Stimulated activated CD4-positive, alpha-beta T cell treated with anti-CD3 and anti-CD28 coated beads, Interleukin-4, amount 100 ng/mL, for 4 hours (primary cell): ENCODE data around the gene PRMT1.
A peak's percentile ranks its signal among the peaks of the same experiment; 100 is the strongest.
"Not testable (repeated sequence)": the region's sequence is repeated elsewhere in the genome, so short reads cannot be mapped to it uniquely, and the experiment has no call there.

ENCODE experiments used
- DNase-seq, 2 experiments: peaks; one replicate each; pipeline ENCODE4 v3.0.0-alpha.2; 2020

The PRMT1 gene

DNA sequence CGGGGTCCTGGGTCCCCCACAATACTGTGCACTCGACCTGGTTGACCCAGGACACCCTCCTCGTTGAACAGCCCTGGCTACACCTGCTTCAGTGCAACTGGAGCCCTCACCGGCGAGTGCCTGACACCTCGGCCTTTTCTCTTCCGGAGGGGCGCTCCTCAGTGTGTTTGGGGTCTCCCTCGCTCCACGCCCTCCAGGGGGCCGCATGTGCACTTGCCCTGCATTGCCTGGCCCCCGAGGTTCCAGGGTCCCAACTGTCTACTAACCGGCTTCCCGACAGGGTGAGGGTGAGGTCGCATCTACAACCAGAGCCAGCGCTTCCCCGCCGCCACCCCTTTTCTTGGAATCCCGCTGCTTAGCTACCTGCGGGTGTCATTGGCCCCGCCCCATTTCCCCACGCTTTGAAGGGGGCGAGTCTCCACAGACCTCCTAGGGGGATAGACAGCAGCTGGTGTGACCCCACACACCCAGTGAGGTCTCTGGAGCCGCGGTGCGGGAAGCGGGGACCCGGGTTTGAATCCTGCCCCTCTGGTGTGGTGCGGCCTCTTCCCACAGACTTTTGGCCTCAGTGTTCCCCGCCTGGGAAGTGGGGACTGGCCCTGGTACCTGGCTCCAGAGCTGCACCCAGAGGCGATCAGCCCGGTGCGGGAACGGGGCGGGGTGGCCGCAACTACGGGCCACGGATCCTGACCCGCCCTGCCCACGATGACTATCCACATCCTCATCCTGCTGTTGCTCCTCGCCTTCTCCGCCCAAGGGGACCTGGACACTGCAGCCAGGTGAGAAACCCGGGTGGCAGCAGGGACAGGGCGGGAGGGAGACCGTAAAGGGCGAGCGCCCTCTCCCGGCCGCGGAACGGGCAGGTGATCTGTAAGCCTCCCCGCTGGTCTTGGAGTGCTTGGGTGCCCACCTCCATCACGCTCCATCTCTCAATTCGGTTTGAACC lies 12.3 kb downstream of the PRMT1 start, which contains the start of gene ADM5:
ADM5 (plus strand) TSS at position 462 of the 946 bp plus-strand sequence; CDS start at position 706, 244 bp downstream.
- peak in 1 of 2 experiments; percentile 55 for DNase-seq

- no peak for DNase-seq
These were observed 13.1 kb downstream of the PRMT1 start for GRCh38 chr19:49690079-49690655.

- DNase-seq, result peak; percentile 52 to 55
These were observed 13.7 kb downstream of the PRMT1 start, which contains the start of gene CPT1C for GRCh38 chr19:49690656-49691242. CPT1C (plus strand) TSS chr19:49691116; CDS start chr19:49692253, 1,137 bp downstream.

- DNase-seq, result peak in 1 of 2 experiments; percentile 26
These were observed 14.4 kb downstream of the PRMT1 start for GRCh38 chr19:49691243-49692146.

DNA sequence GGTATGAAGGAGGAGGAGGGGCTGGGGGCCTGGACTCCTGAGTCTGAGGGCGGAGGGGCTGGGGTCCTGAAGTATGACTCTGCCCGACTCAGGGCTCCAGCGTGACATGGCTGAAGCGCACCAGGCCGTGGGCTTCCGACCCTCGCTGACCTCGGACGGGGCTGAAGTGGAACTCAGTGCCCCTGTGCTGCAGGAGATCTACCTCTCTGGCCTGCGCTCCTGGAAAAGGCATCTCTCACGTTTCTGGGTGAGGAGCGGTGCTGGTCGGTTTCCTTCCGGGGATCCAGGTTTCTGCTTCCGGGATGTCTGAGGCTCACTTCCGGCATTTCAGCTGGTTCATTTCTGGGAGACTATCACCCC lies 15.1 kb downstream of the PRMT1 start:
- no peak for DNase-seq

DNA sequence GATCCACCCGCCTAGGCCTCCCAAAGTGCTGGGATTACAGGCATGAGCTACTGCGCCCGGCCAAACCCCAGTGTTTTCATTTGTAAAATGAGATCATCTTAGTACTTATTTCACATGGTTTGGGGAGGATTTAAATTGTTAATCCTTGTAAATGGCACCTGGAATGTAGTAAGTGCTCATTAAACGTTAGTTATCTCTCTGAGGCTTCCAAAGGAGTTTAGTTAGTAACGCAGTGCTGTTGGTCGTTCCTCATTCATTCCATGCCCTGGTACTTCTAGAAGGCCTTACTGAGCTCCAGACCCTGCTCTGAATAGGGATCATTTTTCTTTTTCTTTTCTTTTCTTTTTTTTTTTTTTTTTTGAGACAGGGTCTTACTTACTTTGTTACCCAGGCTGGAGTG lies 19.0 kb downstream of the PRMT1 start:
- no peak for DNase-seq

DNA sequence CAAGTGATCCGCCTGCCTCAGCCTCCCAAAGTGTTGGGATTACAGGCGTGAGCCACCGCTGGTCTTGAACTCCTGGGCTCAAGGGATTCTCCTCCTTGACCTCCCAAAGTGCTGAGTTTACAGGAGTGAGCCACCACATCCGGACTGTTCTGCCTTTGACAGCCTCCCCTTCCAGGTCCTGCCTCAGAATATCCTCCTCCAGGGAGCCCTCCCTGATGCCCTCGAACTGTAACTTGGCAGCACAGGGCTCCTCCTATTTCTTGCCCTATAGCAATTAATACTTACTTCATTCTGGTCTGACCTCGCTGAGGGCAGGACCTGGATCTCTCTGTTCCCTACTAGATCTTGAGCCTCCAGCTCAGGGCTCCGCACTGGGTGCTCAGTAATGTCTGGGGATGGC lies 19.8 kb downstream of the PRMT1 start:
- DNase-seq, result no peak

GRCh38 chr19:49699364-49699763 lies 22.3 kb downstream of the PRMT1 start:
- DNase-seq, result no peak

DNA sequence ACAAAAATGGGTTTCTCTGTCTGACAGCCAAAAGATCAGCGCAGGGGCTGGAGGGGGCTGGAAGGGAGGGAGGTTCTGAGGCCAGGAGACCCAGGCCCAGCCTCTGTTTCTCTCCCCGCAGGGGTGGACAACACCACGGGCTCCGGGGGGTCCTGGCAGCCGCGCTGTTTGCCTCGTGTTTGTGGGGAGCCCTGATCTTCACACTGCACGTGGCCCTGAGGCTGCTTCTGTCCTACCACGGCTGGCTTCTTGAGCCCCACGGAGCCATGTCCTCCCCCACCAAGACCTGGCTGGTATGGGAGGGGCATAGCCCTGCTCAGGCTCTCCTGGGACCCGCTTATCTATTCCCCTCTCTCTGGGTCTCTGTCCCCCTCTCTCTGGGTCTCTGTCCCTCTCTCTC lies 23.5 kb downstream of the PRMT1 start:
- DNase-seq, result no peak

DNA sequence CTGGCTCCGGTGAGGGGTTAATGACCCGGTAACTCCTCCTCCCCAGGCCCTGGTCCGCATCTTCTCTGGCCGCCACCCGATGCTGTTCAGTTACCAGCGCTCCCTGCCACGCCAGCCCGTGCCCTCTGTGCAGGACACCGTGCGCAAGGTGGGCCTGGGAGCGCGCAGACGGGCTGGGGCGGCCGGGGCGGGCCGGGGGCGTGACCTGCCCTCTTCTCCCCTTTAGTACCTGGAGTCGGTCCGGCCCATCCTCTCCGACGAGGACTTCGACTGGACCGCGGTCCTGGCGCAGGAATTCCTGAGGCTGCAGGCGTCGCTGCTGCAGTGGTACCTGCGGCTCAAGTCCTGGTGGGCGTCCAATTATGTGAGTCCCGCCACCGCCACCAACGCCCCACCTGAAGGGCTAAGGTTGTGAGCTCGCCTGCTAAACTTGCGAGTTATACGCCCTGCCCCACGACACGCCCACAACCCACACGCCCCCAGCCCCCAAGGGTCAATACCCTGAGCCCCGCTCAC lies 24.3 kb downstream of the PRMT1 start:
- DNase-seq, result no peak

DNA sequence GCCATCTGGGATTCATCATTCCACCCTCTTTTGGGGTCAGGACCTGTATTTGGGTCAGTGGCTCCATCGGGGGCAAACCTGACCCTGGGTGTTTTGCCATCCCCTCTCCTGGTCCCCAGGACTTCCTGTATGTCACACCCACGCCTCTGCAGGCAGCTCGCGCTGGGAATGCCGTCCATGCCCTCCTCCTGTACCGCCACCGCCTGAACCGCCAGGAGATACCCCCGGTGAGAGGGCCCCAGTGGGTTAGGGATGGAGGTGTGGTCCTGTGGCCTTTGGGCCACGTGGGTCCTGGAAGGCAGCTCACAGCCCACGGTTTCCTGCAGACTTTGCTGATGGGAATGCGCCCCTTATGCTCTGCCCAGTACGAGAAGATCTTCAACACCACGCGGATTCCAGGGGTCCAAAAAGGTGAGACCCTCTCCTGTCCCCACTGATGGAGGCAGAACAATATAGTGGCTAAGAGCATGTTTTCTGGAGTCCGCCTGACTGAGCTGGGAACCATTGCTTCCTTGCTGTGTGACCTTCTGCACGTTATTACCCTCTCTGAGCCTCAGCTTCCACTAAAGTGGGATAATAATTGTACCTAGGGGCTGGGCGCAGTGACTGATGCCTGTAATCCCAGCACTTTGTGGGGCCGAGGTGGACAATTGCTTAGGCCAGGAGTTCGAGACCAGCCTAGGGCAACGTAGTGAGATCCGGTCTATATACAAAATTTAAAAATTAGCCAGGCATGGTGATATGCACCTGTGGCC lies 28.0 kb downstream of the PRMT1 start:
- DNase-seq, result no peak

DNA sequence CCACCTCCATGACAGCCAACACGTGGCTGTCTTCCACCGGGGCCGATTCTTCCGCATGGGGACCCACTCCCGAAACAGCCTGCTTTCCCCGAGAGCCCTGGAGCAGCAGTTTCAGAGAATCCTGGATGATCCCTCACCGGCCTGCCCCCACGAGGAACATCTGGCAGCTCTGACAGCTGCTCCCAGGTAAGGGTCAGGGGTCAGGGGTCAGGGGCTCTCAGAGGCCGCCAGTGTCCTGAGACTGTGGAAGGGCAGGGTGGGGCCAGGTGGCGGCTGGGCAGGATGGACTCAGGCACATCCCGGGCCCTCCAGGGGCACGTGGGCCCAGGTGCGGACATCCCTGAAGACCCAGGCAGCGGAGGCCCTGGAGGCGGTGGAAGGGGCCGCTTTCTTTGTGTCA lies 28.8 kb downstream of the PRMT1 start:
- DNase-seq, result no peak

DNA sequence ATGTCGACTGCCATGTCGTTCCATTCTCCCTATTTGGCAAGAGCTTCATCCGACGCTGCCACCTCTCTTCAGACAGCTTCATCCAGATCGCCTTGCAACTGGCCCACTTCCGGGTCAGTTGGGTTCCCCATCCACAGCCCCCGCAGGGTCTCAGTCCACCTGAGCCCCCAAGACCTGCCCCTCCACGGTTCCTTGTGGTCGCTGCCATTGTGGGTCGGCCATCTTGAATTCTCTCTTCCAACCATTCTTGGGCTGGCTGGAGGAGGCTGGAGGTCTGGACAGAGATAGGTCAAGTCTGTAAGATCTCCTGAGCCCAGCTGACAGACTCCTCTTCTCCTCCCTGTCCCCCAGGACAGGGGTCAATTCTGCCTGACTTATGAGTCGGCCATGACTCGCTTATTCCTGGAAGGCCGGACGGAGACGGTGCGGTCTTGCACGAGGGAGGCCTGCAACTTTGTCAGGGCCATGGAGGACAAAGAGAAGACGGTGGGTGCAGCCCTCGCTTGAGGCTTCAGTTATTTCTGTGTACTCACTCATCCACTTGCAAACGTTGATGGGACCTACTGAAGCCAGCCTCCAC lies 33.4 kb downstream of the PRMT1 start:
- no peak for DNase-seq

GRCh38 chr19:49712397-49712859 lies 35.4 kb downstream of the PRMT1 start:
- DNase-seq, result no peak

GRCh38 chr19:49713236-49713845 lies 36.3 kb downstream of the PRMT1 start:
- DNase-seq, result no peak

- no peak for DNase-seq
These were observed 39.1 kb downstream of the PRMT1 start for GRCh38 chr19:49716154-49716553.

DNA sequence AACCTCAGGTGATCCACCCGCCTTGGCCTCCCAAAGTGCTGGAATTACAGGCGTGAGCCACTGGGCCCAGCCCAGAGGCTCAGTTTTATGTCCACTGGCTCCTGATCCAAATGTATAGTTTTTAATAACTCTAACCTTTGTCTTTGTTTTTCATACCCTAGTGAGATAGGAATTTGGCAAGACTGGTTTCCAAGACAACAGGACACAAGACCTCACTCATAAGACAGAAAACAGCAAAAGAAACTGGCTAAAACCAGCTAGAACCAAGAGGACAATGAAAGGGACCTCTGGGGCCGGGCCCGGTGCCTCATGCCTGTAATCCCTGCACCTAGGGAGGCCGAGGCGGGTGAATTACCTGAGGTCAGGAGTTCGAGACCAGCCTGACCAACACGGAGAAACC lies 41.4 kb downstream of the PRMT1 start:
- no peak for DNase-seq

DNA sequence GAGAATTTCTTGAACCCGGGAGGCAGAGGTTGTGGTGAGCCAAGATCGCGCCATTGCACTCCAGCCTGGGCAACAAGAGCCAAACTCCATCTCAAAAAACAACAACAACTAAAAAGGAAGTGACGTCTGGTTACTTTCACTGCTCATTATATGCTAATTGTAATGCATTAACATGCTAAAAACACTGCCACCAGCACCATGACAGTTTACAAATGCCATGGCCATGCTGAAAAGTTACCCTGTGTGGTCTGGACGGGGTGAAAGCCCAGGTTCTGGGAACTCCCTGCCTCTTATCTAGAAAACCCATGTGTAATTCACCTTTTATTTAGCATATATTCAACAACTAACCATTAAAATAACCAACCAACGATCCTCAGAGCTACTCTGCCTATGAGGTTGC lies 41.9 kb downstream of the PRMT1 start:
- no peak for DNase-seq

- DNase-seq, result not testable (repeated sequence)
These were observed 42.3 kb downstream of the PRMT1 start for GRCh38 chr19:49719420-49719819.

DNA sequence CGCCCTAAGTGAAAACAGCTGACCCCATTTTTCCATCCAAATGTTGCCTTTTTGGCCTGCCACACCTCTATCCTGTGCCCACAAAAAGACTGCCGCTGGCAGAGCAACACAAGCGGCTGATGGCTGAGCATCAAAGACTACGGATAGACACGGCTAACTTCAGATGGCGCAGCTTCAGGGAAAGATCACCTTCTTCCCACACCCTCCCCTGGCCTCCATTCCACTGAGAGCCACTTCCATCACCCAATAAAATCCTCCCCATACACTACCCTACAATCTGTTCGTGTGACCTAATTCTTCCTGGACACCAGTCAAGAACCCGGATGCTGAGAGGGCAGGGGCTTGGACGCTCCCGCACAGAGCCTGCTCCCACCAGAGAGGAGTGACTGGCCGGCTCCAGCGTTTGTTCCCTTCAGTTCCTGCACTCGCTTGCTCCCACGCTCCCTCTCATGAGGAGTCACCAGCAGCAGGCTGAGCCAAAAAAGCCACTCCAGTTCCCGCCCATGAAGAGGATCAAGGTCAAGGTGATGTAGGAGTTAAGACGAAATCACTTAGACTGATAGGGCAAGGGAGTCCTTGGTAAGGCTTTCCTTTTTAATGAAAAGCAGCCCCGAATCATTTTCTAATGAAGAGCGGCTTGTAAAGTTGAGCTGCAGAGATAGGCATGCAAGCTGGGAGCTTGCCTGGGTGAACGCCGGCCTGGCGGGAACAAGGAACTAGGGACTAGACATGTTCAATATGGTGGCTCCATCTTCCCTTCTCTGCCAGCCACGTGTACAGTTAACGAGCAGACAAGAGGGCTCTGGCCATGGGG lies 50.4 kb downstream of the PRMT1 start:
- DNase-seq, result no peak
